ENCODE data around the gene COMMD1.
"Not testable (repeated sequence)": the region's sequence is repeated elsewhere in the genome, so short reads cannot be mapped to it uniquely, and the experiment has no call there.

COMMD1 gene

GRCh38 chr2:61966087-61966727 lies 60.7 kb downstream of the COMMD1 start:
- DNase-seq (ENCODE audit: low read depth in 2 of 2): no peak

GRCh38 chr2:61967262-61967661 lies 61.8 kb downstream of the COMMD1 start:
- no peak for DNase-seq (ENCODE audit: low read depth in 2 of 2)

- DNase-seq (ENCODE audit: low read depth in 2 of 2): no peak
These were observed 63.9 kb downstream of the COMMD1 start for GRCh38 chr2:61969376-61969775.

GRCh38 chr2:61970807-61971556 lies 65.5 kb downstream of the COMMD1 start:
- no peak for DNase-seq (ENCODE audit: low read depth in 2 of 2)

GRCh38 chr2:61978522-61978921 lies 73.0 kb downstream of the COMMD1 start:
- no peak for DNase-seq (ENCODE audit: low read depth in 2 of 2)

- DNase-seq (ENCODE audit: low read depth in 2 of 2): no peak
These were observed 75.3 kb downstream of the COMMD1 start for GRCh38 chr2:61980758-61981157.

- DNase-seq (ENCODE audit: low read depth in 2 of 2): no peak
These were observed 79.2 kb downstream of the COMMD1 start for GRCh38 chr2:61984682-61985081.

GRCh38 chr2:61988462-61989366 lies 83.2 kb downstream of the COMMD1 start:
- DNase-seq (ENCODE audit: low read depth in 2 of 2): no peak

GRCh38 chr2:61993422-61994024 lies 88.0 kb downstream of the COMMD1 start:
- DNase-seq (ENCODE audit: low read depth in 2 of 2): no peak

- no peak for DNase-seq (ENCODE audit: low read depth in 2 of 2)
These were observed 89.1 kb downstream of the COMMD1 start for GRCh38 chr2:61994531-61994930.

GRCh38 chr2:61995065-61995464 lies 89.6 kb downstream of the COMMD1 start:
- DNase-seq (ENCODE audit: low read depth in 2 of 2): no peak

GRCh38 chr2:61995515-61995914 lies 90.0 kb downstream of the COMMD1 start:
- DNase-seq (ENCODE audit: low read depth in 2 of 2): no peak

- no peak for DNase-seq (ENCODE audit: low read depth in 2 of 2)
These were observed 93.0 kb downstream of the COMMD1 start for GRCh38 chr2:61998426-61998825.

GRCh38 chr2:62000538-62000937 lies 95.1 kb downstream of the COMMD1 start:
- DNase-seq (ENCODE audit: low read depth in 2 of 2): no peak

GRCh38 chr2:62001431-62001830 lies 96.0 kb downstream of the COMMD1 start:
- DNase-seq (ENCODE audit: low read depth in 2 of 2): no peak

- not testable (repeated sequence) for DNase-seq (ENCODE audit: low read depth in 2 of 2)
These were observed 99.0 kb downstream of the COMMD1 start for GRCh38 chr2:62004428-62004827.

GRCh38 chr2:62007555-62007954 lies 102.1 kb downstream of the COMMD1 start:
- DNase-seq (ENCODE audit: low read depth in 2 of 2): no peak

- no peak for DNase-seq (ENCODE audit: low read depth in 2 of 2)
These were observed 105.3 kb downstream of the COMMD1 start for GRCh38 chr2:62010632-62011256.

- no peak for DNase-seq (ENCODE audit: low read depth in 2 of 2)
These were observed 108.2 kb downstream of the COMMD1 start for GRCh38 chr2:62013641-62014040.

GRCh38 chr2:62014102-62014501 lies 108.6 kb downstream of the COMMD1 start:
- DNase-seq (ENCODE audit: low read depth in 2 of 2): no peak

GRCh38 chr2:62016957-62017356 lies 111.5 kb downstream of the COMMD1 start:
- DNase-seq (ENCODE audit: low read depth in 2 of 2): no peak

- DNase-seq (ENCODE audit: low read depth in 2 of 2): no peak
These were observed 124.4 kb downstream of the COMMD1 start for GRCh38 chr2:62029910-62030309.

All from stimulated activated CD4-positive, alpha-beta T cell treated with anti-CD3 and anti-CD28 coated beads, Interleukin-4, amount 100 ng/mL, for 48 hours (primary cell).